Activated B cell treated with CpG ODN at 0.5 μM for 24 hours (primary cell): ENCODE measurements around the gene ADH4. TPM values are rescaled to one million over a fixed set of nuclear protein-coding genes. Genes with fewer than 3 reads are reported as not detected.
"Not testable (repeated sequence)": the region's sequence is repeated elsewhere in the genome, so short reads cannot be mapped to it uniquely, and the experiment has no call there.

ENCODE experiments used
- ATAC-seq: fragments of 200-7000 bp; cut with Tn5 transposase; one replicate; pipeline ENCODE4 v1.10.0; 2021; ENCODE audit warnings: low read depth, mild to moderate bottlenecking, moderate library complexity
- CTCF ChIA-PET: fragments of 350-600 bp; sonication (Branson Sonifier 250); formaldehyde crosslinking; loops from one replicate; lab custom pipeline; 2021; ENCODE audit warnings: antibody characterized with exemption; lab: Charles Lee
- POLR2A ChIA-PET: fragments of 350-600 bp; sonication (Branson Sonifier 250); formaldehyde crosslinking; loops from one replicate; lab custom pipeline; 2021; ENCODE audit warnings: antibody characterized with exemption; lab: Charles Lee
- DNase-seq: peaks from one replicate; pipeline ENCODE4 v3.0.0; 2022
- H3K27ac Mint-ChIP-seq: one replicate; pipeline ENCODE4 v1.8.0; 2020; ENCODE audit warnings: mixed read lengths
- H3K27me3 Mint-ChIP-seq: one replicate; pipeline ENCODE4 v1.8.0; 2021; ENCODE audit warnings: mixed read lengths
- H3K36me3 Mint-ChIP-seq: one replicate; pipeline ENCODE4 v1.8.0; 2021; ENCODE audit warnings: low read depth, mixed read lengths
- H3K4me1 Mint-ChIP-seq: one replicate; pipeline ENCODE4 v1.8.0; 2021; ENCODE audit warnings: mixed read lengths
- H3K4me3 Mint-ChIP-seq: one replicate; pipeline ENCODE4 v1.8.0; 2020; ENCODE audit warnings: mild to moderate bottlenecking, mixed read lengths
- H3K9me3 Mint-ChIP-seq: one replicate; pipeline ENCODE4 v1.8.0; 2020; ENCODE audit warnings: mixed read lengths
- intact Hi-C: fragments of 100-400 bp; cut with micrococcal nuclease; formaldehyde crosslinking; loops from one replicate; pipeline ENCODE4 v1.15.1; 2024
- total RNA-seq: library from RNA; stranded (reverse); gene quantifications from 2 replicates; pipeline ENCODE4 v1.2.3, GENCODE V29; 2022
- TF ChIP-seq, protein P1 (sequence below): fragments of 200-600 bp; IDR thresholded peaks from one replicate; pipeline ENCODE4 v1.8.0; 2022; ENCODE audit warnings: antibody characterized with exemption, mild to moderate bottlenecking

ADH4 gene
- total RNA-seq, 1 donor from 2014 or later: not detected

DNA sequence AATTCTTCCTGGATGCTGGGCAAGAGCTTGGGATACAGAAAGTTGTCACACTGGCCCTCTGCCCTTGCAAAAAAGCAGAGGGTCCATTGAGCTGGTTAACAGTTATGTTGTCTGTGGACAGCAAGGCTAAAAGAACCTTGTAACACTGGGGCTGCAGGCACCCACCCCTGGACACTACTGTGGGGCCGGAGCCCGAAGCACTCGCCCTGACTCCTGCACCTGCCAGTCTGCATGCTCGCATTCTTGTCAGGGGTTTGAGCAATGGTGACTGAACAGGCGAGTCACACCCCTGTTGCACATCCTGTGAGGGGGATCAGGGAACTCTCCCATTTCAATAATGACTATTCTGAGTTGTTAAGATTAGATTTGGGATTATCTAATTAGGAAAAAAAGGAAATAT is 23.6 kb downstream of the ADH4 start:
- no peaks in the 10 kb centered on the region for H3K9me3 Mint-ChIP-seq
- intact Hi-C loops: no loop called here
- no peak overlapping the region for H3K27ac Mint-ChIP-seq
- no peak for ATAC-seq
- H3K27me3 Mint-ChIP-seq: peaks cover 2% of the 10 kb centered on the region
- TF ChIP-seq, protein P1, sequence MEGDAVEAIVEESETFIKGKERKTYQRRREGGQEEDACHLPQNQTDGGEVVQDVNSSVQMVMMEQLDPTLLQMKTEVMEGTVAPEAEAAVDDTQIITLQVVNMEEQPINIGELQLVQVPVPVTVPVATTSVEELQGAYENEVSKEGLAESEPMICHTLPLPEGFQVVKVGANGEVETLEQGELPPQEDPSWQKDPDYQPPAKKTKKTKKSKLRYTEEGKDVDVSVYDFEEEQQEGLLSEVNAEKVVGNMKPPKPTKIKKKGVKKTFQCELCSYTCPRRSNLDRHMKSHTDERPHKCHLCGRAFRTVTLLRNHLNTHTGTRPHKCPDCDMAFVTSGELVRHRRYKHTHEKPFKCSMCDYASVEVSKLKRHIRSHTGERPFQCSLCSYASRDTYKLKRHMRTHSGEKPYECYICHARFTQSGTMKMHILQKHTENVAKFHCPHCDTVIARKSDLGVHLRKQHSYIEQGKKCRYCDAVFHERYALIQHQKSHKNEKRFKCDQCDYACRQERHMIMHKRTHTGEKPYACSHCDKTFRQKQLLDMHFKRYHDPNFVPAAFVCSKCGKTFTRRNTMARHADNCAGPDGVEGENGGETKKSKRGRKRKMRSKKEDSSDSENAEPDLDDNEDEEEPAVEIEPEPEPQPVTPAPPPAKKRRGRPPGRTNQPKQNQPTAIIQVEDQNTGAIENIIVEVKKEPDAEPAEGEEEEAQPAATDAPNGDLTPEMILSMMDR: no peak
- no peak for DNase-seq
- CTCF ChIA-PET: no interaction called here
- no peaks in the 10 kb centered on the region for H3K36me3 Mint-ChIP-seq
- no peaks in the 10 kb centered on the region for H3K4me1 Mint-ChIP-seq
- no peak overlapping the region for H3K4me3 Mint-ChIP-seq
- POLR2A ChIA-PET: no interaction called here

DNA sequence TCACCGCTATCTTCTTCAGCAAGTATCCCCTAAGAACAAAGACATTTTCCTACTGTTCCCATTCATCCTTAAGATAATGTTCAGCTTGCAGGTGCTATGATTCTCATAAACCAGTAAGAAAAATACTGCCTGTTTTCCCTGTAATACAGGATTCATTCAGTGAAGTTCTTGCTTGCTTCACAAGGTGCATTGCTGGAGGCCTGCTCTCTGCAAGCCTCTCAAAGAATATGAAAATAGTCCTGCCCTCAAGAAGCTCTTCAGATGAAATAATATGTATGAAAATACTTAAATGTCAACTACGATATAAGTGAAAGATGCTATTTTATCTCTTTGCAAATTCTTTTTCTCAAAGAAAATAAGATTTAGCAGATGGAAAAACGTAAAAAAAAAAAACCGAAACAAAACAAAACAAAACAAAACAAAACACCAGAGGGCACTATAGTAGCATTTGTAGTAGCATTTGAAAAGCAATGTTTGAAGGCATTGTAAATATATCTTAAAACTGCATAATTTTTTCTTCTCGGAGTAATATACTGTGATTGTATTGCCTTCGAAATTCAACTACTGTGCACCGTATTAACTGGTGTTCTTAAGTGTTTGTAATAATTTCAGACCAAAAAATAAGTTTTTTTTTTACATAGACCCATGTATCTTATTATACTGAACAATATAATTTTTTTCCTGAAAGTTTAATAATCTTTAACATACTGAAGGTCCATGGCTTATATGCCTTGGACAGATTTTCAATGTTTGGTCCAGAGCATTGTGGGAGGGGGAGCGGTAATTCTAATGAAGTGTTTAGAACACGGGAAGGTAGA is 26.0 kb downstream of the ADH4 start:
- DNase-seq (no peak), ATAC-seq (no peak)
- intact Hi-C loops: loop anchor here (1.0 kb wide), 4 partner anchors 29 to 690 kb away; no protein-coding TSS in a partner anchor
- Mint-ChIP-seq H3K9me3 (no peaks in the 10 kb centered on the region), H3K4me3 (no peak overlapping the region), H3K36me3 (no peaks in the 10 kb centered on the region), H3K27me3 (peaks cover 2% of the 10 kb centered on the region), H3K4me1 (no peaks in the 10 kb centered on the region), H3K27ac (no peak overlapping the region)
- ChIA-PET POLR2A (no interaction called here), CTCF (interaction anchor here (0.7 to 1.4 kb wide), 3 partner anchors 286 to 345 kb away, joined by 3 to 4 read pairs (median 3); no protein-coding TSS in a partner anchor)
- TF ChIP-seq, protein P1: no peak

DNA sequence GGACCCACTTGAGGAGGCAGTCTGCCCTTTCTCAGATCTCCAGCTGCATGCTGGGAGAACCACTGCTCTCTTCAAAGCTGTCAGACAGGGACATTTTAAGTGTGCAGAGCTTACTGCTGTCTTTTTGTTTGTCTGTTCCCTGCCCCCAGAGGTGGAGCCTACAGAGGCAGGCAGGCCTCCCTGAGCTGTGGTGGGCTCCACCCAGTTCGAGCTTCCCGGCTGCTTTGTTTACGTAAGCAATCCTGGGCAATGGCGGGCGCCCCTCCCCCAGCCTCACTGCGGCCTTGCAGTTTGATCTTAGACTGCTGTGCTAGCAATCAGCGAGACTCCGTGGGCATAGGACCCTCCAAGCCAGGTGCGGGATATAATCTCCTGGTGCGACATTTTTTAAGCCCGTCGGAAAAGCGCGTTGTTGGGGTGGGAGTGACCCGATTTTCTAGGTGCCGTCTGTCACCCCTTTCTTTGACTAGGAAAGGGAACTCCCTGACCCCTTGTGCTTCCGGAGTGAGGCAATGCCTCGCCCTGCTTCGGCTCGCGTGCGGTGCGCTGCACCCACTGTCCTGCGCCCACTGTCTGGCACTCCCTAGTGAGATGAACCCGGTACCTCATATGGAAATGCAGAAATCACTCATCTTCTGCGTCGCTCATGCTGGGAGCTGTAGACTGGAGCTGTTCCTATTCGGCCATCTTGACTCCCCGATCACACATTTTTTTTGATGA is 26.8 kb downstream of the ADH4 start:
- CTCF ChIA-PET: interaction anchor here (0.7 to 1.4 kb wide), 3 partner anchors 286 to 346 kb away, joined by 3 to 4 read pairs (median 3); no protein-coding TSS in a partner anchor
- H3K4me3 Mint-ChIP-seq, H3K36me3 Mint-ChIP-seq, H3K27me3 Mint-ChIP-seq, intact Hi-C loops, ATAC-seq, DNase-seq, H3K4me1 Mint-ChIP-seq, H3K27ac Mint-ChIP-seq, POLR2A ChIA-PET, H3K9me3 Mint-ChIP-seq: not testable (repeated sequence)

DNA sequence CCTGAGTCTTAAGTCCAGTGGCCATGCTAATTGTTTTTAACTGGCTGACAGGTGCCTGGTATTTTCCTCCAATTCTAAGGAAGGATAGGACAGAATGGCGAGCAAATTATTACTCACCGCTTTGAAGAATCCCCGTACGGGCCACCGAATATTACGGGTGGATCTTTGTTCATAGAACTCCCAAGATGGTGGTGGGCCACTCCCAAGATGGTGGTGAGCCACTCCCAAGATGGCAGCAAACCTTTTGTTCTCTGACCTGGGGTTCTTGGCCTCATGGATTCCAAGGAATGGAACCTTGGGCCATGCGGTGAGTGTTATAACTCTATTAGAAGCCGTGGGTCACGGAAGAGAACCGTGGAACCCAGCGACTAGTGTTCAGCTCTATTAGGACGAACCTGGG is 34.8 kb downstream of the ADH4 start:
- CTCF ChIA-PET, DNase-seq, intact Hi-C loops, H3K27ac Mint-ChIP-seq, H3K27me3 Mint-ChIP-seq, H3K36me3 Mint-ChIP-seq, H3K9me3 Mint-ChIP-seq, ATAC-seq, H3K4me1 Mint-ChIP-seq, POLR2A ChIA-PET, H3K4me3 Mint-ChIP-seq: not testable (repeated sequence)

DNA sequence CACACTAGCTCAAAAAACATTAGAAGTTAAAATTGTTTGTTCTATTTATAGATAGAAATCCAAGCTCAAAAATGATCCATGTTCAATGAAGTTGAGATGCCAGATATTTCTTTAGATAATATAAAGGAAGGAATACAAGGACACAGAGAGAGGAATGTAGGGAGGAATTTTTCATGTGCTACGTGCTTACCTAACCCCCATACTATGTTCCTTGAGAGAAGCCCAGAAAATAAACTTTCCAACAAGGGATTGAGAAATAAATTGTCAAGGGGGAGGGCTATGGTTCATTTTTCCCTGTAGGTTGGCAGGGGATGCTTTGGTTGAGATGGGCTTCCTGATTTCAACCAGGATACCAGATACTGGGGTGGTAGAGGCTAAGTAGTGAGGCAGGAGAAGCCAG is 39.9 kb downstream of the ADH4 start:
- DNase-seq (no peak), ATAC-seq (no peak)
- ChIA-PET POLR2A (no interaction called here), CTCF (no interaction called here)
- Mint-ChIP-seq H3K36me3 (no peaks in the 10 kb centered on the region), H3K9me3 (no peaks in the 10 kb centered on the region), H3K4me3 (no peak overlapping the region), H3K27me3 (no peaks in the 10 kb centered on the region), H3K27ac (no peak overlapping the region), H3K4me1 (no peaks in the 10 kb centered on the region)
- TF ChIP-seq, protein P1: no peak
- intact Hi-C loops: no loop called here

DNA sequence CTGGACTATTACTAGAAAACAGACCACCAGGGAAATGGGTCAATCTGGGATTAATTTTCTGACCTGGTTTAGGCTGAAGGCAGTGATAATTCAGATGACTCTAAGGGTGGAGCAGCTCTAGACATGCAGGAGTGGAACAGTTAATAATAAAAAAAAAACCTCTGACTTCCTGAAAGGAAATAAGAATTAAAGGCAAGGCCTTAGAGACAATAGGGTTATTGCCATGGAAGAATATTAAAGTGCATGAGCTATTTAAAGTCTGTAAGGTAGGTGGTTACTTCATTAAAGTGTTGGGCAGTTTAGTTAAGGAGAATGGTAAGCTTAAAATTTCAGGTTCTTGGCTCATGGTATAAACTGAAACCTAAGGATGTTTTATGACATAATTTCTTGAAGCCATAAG is 40.9 kb downstream of the ADH4 start:
- CTCF ChIA-PET: no interaction called here
- Mint-ChIP-seq H3K36me3 (no peaks in the 10 kb centered on the region), H3K4me3 (no peak overlapping the region), H3K27ac (no peak overlapping the region), H3K4me1 (no peaks in the 10 kb centered on the region), H3K27me3 (no peaks in the 10 kb centered on the region), H3K9me3 (no peaks in the 10 kb centered on the region)
- TF ChIP-seq, protein P1: no peak
- intact Hi-C loops: no loop called here
- ATAC-seq (no peak), DNase-seq (no peak)
- POLR2A ChIA-PET: no interaction called here
